ENCODE results near the gene DUOX1. TPM values are rescaled to one million over a fixed set of nuclear protein-coding genes. Genes with fewer than 3 reads are reported as not detected.

Gene DUOX1
- total and polyA plus RNA-seq, 2 of the 13 experiments (the other 11 are each of a cell fraction or from before 2014, with no cell fraction given), result 0.03 TPM; not detected in 1

DNA sequence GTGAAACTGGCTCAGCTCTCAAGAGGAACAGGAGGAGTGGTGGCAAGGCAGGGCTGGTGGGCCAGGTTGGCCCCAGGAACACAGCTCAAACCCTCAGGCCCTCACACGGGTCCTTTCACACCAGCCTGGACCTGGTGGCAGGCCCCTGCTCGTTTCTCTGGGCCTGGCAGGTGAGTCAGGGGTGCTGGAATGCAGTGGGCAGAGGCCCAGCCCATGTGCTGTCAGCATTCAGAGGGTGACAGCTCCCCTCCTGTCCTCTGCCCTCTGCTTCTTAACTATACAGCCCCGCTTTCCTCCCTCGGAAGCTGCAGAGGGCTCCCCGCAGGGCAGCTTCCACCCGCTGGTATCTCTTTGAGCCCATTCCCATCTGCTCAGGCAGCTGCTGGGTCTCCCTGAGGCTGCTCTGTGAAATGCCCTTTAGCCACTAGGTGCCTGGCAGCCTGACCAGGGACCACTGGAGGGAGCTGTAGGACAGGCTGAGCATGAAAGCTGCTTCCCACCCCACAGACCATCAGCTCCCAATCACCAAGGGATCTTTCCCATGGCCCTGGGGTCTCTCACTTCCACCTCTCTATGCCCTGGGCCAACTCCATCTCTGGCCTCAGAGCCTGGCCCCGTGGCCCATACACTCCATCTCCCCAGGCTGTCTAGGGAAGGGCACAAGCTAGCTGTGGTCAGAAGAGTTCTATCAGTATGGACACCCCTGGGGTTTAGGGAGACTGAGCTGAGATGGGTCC, 33.1 kb downstream of the DUOX1 start (continued):
- TF ChIP-seq ZNF101 (CRISPR knock-in tag; IDR thresholded peaks at IDR 0.05; ENCODE audit: borderline replicate concordance, low read depth) (no peak), KLF11 (CRISPR knock-in tag; IDR thresholded peaks at IDR 0.05) (no peak), SETDB1 (CRISPR knock-in tag; IDR thresholded peaks at IDR 0.05; ENCODE audit: borderline replicate concordance) (no peak), RFX1 (IDR thresholded peaks at IDR 0.05) (no peak), TBP (CRISPR knock-in tag; IDR thresholded peaks at IDR 0.05) (no peak), ZFP36L1 (CRISPR knock-in tag; IDR thresholded peaks at IDR 0.05) (no peak), TBX3 (IDR thresholded peaks at IDR 0.05; ENCODE audit: borderline replicate concordance) (no peak), SRSF4 (IDR thresholded peaks at IDR 0.05; ENCODE audit: low read depth, low read length, poor library complexity, severe bottlenecking) (no peak), TP53 (CRISPR knock-in tag; conservative IDR thresholded peaks at IDR 0.05) (no peak), NKX3-1 (CRISPR knock-in tag; IDR thresholded peaks at IDR 0.05) (no peak), YEATS2 (CRISPR knock-in tag; IDR thresholded peaks at IDR 0.05; ENCODE audit: borderline replicate concordance) (0 out of 2 replicates have a peak, but pooled peaks have one; percentile 22), ZNF563 (CRISPR knock-in tag; IDR thresholded peaks at IDR 0.05) (no peak), CCDC6 (CRISPR knock-in tag; IDR thresholded peaks at IDR 0.05) (no peak), JUNB (CRISPR knock-in tag; IDR thresholded peaks at IDR 0.05; ENCODE audit: borderline replicate concordance) (no peak), ZMYM3 (CRISPR knock-in tag; IDR thresholded peaks at IDR 0.05) (no peak; the same call in 1 of the 2 replicates), ZBTB8A (CRISPR knock-in tag; IDR thresholded peaks at IDR 0.05; ENCODE audit: borderline replicate concordance, low read depth) (no peak), ZNF816 (CRISPR knock-in tag; IDR thresholded peaks at IDR 0.05; ENCODE audit: borderline replicate concordance) (no peak), KLF6 (CRISPR knock-in tag; IDR thresholded peaks at IDR 0.05) (0 out of 2 replicates have a peak, but pooled peaks have one; percentile 31), TBL1XR1 (IDR thresholded peaks at IDR 0.05; ENCODE audit: borderline replicate concordance, low read length, partially characterized antibody) (no peak), MBNL3 (CRISPR knock-in tag; conservative IDR thresholded peaks at IDR 0.05) (no peak)
- TF ChIP-seq, protein P1, sequence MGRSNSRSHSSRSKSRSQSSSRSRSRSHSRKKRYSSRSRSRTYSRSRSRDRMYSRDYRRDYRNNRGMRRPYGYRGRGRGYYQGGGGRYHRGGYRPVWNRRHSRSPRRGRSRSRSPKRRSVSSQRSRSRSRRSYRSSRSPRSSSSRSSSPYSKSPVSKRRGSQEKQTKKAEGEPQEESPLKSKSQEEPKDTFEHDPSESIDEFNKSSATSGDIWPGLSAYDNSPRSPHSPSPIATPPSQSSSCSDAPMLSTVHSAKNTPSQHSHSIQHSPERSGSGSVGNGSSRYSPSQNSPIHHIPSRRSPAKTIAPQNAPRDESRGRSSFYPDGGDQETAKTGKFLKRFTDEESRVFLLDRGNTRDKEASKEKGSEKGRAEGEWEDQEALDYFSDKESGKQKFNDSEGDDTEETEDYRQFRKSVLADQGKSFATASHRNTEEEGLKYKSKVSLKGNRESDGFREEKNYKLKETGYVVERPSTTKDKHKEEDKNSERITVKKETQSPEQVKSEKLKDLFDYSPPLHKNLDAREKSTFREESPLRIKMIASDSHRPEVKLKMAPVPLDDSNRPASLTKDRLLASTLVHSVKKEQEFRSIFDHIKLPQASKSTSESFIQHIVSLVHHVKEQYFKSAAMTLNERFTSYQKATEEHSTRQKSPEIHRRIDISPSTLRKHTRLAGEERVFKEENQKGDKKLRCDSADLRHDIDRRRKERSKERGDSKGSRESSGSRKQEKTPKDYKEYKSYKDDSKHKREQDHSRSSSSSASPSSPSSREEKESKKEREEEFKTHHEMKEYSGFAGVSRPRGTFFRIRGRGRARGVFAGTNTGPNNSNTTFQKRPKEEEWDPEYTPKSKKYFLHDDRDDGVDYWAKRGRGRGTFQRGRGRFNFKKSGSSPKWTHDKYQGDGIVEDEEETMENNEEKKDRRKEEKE (IDR thresholded peaks at IDR 0.05), result no peak
- TF ChIP-seq, protein P2, sequence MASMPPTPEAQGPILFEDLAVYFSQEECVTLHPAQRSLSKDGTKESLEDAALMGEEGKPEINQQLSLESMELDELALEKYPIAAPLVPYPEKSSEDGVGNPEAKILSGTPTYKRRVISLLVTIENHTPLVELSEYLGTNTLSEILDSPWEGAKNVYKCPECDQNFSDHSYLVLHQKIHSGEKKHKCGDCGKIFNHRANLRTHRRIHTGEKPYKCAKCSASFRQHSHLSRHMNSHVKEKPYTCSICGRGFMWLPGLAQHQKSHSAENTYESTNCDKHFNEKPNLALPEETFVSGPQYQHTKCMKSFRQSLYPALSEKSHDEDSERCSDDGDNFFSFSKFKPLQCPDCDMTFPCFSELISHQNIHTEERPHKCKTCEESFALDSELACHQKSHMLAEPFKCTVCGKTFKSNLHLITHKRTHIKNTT (CRISPR knock-in tag; IDR thresholded peaks at IDR 0.05), result no peak
- TF ChIP-seq, protein P3, sequence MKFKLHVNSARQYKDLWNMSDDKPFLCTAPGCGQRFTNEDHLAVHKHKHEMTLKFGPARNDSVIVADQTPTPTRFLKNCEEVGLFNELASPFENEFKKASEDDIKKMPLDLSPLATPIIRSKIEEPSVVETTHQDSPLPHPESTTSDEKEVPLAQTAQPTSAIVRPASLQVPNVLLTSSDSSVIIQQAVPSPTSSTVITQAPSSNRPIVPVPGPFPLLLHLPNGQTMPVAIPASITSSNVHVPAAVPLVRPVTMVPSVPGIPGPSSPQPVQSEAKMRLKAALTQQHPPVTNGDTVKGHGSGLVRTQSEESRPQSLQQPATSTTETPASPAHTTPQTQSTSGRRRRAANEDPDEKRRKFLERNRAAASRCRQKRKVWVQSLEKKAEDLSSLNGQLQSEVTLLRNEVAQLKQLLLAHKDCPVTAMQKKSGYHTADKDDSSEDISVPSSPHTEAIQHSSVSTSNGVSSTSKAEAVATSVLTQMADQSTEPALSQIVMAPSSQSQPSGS (CRISPR knock-in tag; IDR thresholded peaks at IDR 0.05), result peak; percentile 43; the same call in 1 of the 2 replicates
- TF ChIP-seq, protein P4, sequence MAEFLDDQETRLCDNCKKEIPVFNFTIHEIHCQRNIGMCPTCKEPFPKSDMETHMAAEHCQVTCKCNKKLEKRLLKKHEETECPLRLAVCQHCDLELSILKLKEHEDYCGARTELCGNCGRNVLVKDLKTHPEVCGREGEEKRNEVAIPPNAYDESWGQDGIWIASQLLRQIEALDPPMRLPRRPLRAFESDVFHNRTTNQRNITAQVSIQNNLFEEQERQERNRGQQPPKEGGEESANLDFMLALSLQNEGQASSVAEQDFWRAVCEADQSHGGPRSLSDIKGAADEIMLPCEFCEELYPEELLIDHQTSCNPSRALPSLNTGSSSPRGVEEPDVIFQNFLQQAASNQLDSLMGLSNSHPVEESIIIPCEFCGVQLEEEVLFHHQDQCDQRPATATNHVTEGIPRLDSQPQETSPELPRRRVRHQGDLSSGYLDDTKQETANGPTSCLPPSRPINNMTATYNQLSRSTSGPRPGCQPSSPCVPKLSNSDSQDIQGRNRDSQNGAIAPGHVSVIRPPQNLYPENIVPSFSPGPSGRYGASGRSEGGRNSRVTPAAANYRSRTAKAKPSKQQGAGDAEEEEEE (CRISPR knock-in tag; IDR thresholded peaks at IDR 0.05; ENCODE audit: borderline replicate concordance), result no peak
